Bronchial epithelial cell (primary cell): ENCODE results near the gene RPE65. TPM values are rescaled to one million over a fixed set of nuclear protein-coding genes. Genes with fewer than 3 reads are reported as not detected.
A peak's percentile ranks its signal among the peaks of the same experiment; 100 is the strongest.

Source experiments
- DNase-seq: peaks from one replicate; pipeline ENCODE4 v3.0.0-alpha.2; 2010; ENCODE audit warnings: low read depth
- FAIRE-seq: peaks from 2 replicates; lab custom pipeline; 2011; peaks lifted over from hg19 to GRCh38; lab: Jason Lieb, UNC
- H3K27me3 ChIP-seq: 2 replicates; pipeline ENCODE4 v1.5.1; 2011; ENCODE audit warnings: low read length; ENCODE audit not compliant: control insufficient read depth, insufficient read depth
- H3K36me3 ChIP-seq: 2 replicates; pipeline ENCODE4 v1.5.1; 2011; ENCODE audit warnings: low read length; ENCODE audit not compliant: control insufficient read depth, insufficient read depth
- H3K4me3 ChIP-seq: 2 replicates; pipeline ENCODE4 v1.5.1; 2011; ENCODE audit warnings: mild to moderate bottlenecking, low read depth, low read length, control low read depth
- total RNA-seq: library from RNA; depleted of rRNA; stranded (reverse); fragments of >200 nt; gene quantifications from 2 replicates; pipeline ENCODE4 v1.2.1, GENCODE V29; 2014
- TF ChIP-seq, protein P1 (sequence below): IDR thresholded peaks from 2 replicates; pipeline ENCODE4 v1.5.1; 2011; ENCODE audit warnings: mild to moderate bottlenecking, moderate library complexity, low read length, control low read depth, inconsistent platforms; ENCODE audit not compliant: insufficient read depth, severe bottlenecking

The RPE65 gene
- total RNA-seq, 1 donor from 2014 or later: not detected

DNA sequence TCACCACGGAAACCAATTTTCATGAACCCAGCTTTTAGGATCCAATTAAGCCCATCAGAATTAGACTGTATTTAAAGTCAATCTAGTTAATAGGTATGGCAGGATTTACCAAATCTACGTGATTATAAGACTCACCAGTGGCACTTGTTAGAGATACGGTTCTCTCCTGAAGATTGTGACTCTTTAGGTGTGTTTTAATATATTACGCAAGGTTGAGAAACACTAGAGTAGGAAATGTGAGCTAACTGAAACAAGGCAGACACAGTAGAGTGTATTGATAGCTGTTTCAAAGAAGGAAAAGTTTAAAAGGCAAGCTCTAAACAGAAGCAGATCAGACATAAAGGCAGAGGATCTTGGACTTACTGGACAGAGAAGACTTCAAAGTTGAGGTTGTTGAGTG lies 11.2 kb upstream of the RPE65 start:
- DNase-seq (no peak), FAIRE-seq (no peak)
- TF ChIP-seq, protein P1, sequence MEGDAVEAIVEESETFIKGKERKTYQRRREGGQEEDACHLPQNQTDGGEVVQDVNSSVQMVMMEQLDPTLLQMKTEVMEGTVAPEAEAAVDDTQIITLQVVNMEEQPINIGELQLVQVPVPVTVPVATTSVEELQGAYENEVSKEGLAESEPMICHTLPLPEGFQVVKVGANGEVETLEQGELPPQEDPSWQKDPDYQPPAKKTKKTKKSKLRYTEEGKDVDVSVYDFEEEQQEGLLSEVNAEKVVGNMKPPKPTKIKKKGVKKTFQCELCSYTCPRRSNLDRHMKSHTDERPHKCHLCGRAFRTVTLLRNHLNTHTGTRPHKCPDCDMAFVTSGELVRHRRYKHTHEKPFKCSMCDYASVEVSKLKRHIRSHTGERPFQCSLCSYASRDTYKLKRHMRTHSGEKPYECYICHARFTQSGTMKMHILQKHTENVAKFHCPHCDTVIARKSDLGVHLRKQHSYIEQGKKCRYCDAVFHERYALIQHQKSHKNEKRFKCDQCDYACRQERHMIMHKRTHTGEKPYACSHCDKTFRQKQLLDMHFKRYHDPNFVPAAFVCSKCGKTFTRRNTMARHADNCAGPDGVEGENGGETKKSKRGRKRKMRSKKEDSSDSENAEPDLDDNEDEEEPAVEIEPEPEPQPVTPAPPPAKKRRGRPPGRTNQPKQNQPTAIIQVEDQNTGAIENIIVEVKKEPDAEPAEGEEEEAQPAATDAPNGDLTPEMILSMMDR: no peak
- no peaks in the 10 kb centered on the region for H3K27me3 ChIP-seq
- no peak overlapping the region for H3K4me3 ChIP-seq
- no peaks in the 10 kb centered on the region for H3K36me3 ChIP-seq

DNA sequence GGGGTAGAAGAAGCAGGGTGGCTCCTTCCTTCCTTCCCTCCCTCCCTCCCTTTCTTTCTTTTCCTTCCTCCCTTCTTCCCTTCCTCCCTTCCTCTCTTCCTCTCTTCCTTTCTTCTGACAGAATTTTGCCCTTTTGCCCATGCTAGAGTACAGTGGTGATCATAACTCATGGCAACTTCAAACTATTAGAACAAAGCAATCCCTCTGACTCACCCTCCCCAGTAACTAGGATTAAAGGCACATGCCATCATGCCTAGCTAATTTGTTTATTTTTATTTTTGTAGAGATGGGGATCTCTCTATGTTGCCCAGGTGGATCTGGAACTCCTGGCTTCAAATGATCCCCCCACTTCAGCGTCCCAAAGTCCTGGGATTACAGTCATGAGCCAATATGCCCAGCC lies 10.0 kb upstream of the RPE65 start:
- FAIRE-seq (no peak), DNase-seq (peak; percentile 59)
- TF ChIP-seq, protein P1: no peak
- H3K36me3 ChIP-seq: no peaks in the 10 kb centered on the region
- no peak overlapping the region for H3K4me3 ChIP-seq
- H3K27me3 ChIP-seq: no peaks in the 10 kb centered on the region

- H3K36me3 ChIP-seq: no peaks in the 10 kb centered on the region
- TF ChIP-seq, protein P1: no peak
- no peak for DNase-seq
- H3K4me3 ChIP-seq: no peak overlapping the region
- H3K27me3 ChIP-seq: no peaks in the 10 kb centered on the region
- FAIRE-seq: no peak
Measured at GRCh38 chr1:68459091-68459490, 9.3 kb upstream of the RPE65 start.

DNA sequence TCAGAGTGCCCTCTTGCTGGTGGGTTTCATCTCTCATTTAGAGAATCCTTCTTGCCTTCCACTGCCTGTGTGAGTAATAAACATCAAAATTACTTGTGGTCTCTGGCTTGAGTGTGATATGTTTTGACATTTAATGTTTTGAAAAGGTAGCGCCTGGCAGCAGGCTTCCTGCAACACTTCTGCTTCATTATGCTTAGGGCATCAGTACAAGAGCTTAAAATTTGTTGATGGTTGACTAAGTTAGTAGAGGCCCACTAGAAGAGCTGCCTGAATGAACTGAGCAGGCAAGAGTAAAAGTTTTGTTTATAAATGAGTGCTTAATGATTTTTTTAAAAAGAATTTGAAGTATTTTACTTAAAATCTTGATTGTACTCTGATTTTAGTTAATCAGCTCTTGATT lies 6.4 kb upstream of the RPE65 start:
- no peaks in the 10 kb centered on the region for H3K27me3 ChIP-seq
- FAIRE-seq (no peak), DNase-seq (no peak)
- no peak overlapping the region for H3K4me3 ChIP-seq
- TF ChIP-seq, protein P1: no peak
- no peaks in the 10 kb centered on the region for H3K36me3 ChIP-seq

DNA sequence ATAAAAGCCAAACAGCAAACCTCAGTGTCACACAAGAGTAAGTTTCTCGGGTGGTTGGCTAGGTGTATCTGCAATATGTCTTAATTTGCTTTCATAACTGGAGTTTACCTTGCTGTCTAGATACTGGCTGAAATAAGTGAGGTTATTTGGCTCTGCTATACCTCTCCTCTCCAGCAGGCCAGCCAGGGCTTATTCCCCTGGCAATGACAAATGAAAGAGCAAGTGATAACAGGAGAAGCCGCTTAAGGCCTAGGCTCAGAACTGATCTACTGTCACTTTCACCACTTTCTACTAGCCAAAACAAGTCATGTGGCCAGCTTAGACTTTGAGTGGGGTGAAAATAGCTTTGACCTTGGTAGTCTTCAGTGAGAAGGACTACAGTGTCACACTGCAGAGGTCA lies 4.8 kb upstream of the RPE65 start:
- peak; percentile 28 for DNase-seq
- FAIRE-seq: no peak
- H3K27me3 ChIP-seq: no peaks in the 10 kb centered on the region
- no peaks in the 10 kb centered on the region for H3K36me3 ChIP-seq
- TF ChIP-seq, protein P1: peak; percentile 23
- H3K4me3 ChIP-seq: no peak overlapping the region

GRCh38 chr1:68453060-68453670 lies 3.4 kb upstream of the RPE65 start:
- TF ChIP-seq, protein P1: no peak
- peak; percentile 68 for FAIRE-seq
- Histone ChIP-seq H3K36me3 (no peaks in the 10 kb centered on the region), H3K27me3 (no peaks in the 10 kb centered on the region), H3K4me3 (no peak overlapping the region)
- DNase-seq: peak; percentile 50
